22Rv1 (cell line): ENCODE results near the gene GAP43.

Source experiments
- ZFX ChIP-seq: fragments of 450-650 bp; IDR thresholded peaks from 2 replicates; pipeline ENCODE4 v1.6.1; 2017; ENCODE audit warnings: antibody characterized with exemption, borderline replicate concordance
- TF ChIP-seq, protein P1 (sequence below): fragments of 450-650 bp; IDR thresholded peaks from 2 replicates; pipeline ENCODE4 v1.5.1; 2017; ENCODE audit warnings: mild to moderate bottlenecking

DNA sequence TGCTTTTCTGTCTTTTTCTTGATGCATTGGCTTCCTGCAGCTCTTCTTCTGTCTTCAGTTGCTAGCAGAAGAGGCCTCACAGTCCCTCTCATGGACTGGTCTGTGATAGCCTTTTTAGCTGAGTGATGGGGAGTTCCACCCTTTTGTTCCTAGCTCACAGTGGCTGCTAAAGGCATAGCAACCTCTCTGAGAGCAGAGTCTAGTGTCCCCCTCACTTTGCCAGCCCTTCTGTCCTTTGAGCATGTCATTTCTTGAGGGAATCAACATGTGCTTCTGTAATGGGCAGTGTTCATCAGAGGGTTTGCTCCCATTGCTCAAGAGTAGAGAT lies 44.4 kb downstream of the GAP43 start:
- TF ChIP-seq, protein P1, sequence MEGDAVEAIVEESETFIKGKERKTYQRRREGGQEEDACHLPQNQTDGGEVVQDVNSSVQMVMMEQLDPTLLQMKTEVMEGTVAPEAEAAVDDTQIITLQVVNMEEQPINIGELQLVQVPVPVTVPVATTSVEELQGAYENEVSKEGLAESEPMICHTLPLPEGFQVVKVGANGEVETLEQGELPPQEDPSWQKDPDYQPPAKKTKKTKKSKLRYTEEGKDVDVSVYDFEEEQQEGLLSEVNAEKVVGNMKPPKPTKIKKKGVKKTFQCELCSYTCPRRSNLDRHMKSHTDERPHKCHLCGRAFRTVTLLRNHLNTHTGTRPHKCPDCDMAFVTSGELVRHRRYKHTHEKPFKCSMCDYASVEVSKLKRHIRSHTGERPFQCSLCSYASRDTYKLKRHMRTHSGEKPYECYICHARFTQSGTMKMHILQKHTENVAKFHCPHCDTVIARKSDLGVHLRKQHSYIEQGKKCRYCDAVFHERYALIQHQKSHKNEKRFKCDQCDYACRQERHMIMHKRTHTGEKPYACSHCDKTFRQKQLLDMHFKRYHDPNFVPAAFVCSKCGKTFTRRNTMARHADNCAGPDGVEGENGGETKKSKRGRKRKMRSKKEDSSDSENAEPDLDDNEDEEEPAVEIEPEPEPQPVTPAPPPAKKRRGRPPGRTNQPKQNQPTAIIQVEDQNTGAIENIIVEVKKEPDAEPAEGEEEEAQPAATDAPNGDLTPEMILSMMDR = no peak
- no peak for TF ChIP-seq ZFX
